ENCODE results near the gene TTYH2. TPM values are rescaled to one million over a fixed set of nuclear protein-coding genes. Genes with fewer than 3 reads are reported as not detected.
A peak's percentile ranks its signal among the peaks of the same experiment; 100 is the strongest.

TTYH2 gene
- total RNA-seq, 1 experiment from 2014 or later = 4.5 TPM

DNA sequence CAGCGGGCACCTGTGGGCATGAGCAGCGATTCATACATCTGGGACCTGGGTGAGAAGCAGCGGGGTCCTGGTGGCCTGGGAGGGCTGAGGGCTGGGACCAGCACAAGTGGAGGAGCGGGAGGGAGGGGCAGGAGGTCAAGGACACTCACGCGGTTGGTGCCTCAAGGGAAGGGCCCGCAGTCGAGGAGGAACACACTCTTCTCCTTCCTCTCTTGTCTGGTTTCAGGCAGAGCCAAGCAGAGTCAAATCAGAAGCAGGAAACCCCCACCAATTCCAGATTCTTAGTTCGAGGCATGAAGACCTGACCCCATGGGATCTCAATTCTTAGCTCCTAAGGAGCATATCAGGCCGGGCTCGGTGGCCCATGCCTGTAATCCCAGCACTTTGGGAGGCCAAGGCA is 76.3 kb downstream of the TTYH2 start (continued):
- TF ChIP-seq NFE2L1 (CRISPR knock-in tag; IDR thresholded peaks at IDR 0.05) (no peak), GRHL2 (CRISPR knock-in tag; IDR thresholded peaks at IDR 0.05; ENCODE audit: insufficient replicate concordance, severe bottlenecking) (no peak), ZNF219 (CRISPR knock-in tag; IDR thresholded peaks at IDR 0.05; ENCODE audit: borderline replicate concordance) (no peak), ARID4B (CRISPR knock-in tag; IDR thresholded peaks at IDR 0.05; ENCODE audit: borderline replicate concordance) (no peak), FOXK1 (CRISPR knock-in tag; IDR thresholded peaks at IDR 0.05) (no peak), NR3C1 (CRISPR knock-in tag; conservative IDR thresholded peaks at IDR 0.05; ENCODE audit: low read depth) (no peak), ATF3 (CRISPR knock-in tag; conservative IDR thresholded peaks at IDR 0.05) (no peak), ZNF138 (CRISPR knock-in tag; conservative IDR thresholded peaks at IDR 0.05) (no peak), ZNF416 (CRISPR knock-in tag; IDR thresholded peaks at IDR 0.05) (no peak), SMAD3 (CRISPR knock-in tag; IDR thresholded peaks at IDR 0.05; ENCODE audit: borderline replicate concordance) (no peak), NFATC4 (CRISPR knock-in tag; IDR thresholded peaks at IDR 0.05) (no peak), ZNF263 (CRISPR knock-in tag; IDR thresholded peaks at IDR 0.05; ENCODE audit: low read depth) (no peak), ZBTB43 (CRISPR knock-in tag; IDR thresholded peaks at IDR 0.05) (no peak), HMGA2 (CRISPR knock-in tag; IDR thresholded peaks at IDR 0.05) (no peak)
- TF ChIP-seq, protein P1, sequence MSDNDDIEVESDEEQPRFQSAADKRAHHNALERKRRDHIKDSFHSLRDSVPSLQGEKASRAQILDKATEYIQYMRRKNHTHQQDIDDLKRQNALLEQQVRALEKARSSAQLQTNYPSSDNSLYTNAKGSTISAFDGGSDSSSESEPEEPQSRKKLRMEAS (CRISPR knock-in tag; IDR thresholded peaks at IDR 0.05) = no peak

DNA sequence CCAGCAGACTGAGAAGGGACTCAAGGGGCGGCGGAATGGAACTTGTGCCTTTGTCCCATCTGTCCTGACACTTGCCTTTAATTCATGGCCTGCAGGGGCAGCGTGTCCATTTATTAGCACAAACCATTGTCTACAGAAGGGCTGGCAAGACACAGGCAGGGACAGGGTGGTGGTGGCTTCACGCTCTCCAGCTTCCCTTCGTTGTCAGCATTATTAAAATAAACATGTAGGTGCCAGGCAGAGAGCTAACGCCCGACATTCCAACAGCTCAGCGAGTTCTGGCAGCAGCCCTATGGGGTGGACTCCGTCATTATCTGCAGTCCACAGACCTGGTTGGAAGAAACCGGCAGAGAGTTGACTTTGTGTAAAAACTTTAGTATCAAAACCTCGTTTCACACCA is 77.0 kb downstream of the TTYH2 start:
- ChIA-PET CTCF (interaction anchor here (1.2 to 1.6 kb wide), 2 partner anchors 11 to 71 kb away, joined by 3 to 5 read pairs; partner anchors contain the start of gene BTBD17), POLR2A (no interaction called here)
- Mint-ChIP-seq H3K27me3 (ENCODE audit: low read depth) (no peaks in the 10 kb centered on the region; the same call in 1 of the 2 replicates), H3K9me3 (peaks cover 4% of the 10 kb centered on the region), H3K4me3 (no peak overlapping the region), H3K4me1 (peaks cover under 1% of the 10 kb centered on the region; the same call in 1 of the 2 replicates), H3K36me3 (no peaks in the 10 kb centered on the region), H3K27ac (no peak overlapping the region)
- TF ChIP-seq GTF2I (CRISPR knock-in tag; conservative IDR thresholded peaks at IDR 0.05) = no peak
- ATAC-seq = peak; percentile 32; the same call in 1 of the 2 replicates
- DNase-seq (ENCODE audit: low spot score) = no peak

DNA sequence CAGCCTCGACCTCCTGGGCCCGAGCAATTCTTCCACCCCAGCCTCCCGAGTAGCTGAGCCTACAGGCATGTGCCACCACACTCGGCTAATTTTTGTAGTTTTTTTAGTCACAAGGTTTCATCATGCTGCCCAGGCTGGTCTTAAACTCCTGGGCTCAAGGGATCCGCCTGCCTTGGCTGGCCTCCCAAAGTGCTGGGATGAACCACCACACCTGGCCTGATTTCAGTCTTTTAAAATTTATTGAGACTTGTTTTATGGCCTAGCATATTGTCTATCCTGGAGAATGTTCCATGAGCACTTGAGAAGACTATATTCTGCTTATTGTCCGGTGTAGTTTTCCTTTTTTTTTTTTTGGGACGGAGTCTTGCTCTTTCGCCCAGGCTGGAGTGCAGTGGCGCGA is 79.1 kb downstream of the TTYH2 start:
- ChIA-PET POLR2A (no interaction called here), CTCF (interaction anchor here (0.9 kb wide), 1 partner anchor 10 kb away, joined by 5 read pairs; no protein-coding TSS in a partner anchor)
- H3K9me3 Mint-ChIP-seq = peaks cover 4% of the 10 kb centered on the region
- no peaks in the 10 kb centered on the region for H3K4me1 Mint-ChIP-seq
- no peaks in the 10 kb centered on the region for H3K27me3 Mint-ChIP-seq (ENCODE audit: low read depth)
- no peaks in the 10 kb centered on the region for H3K36me3 Mint-ChIP-seq
- no peak overlapping the region for H3K4me3 Mint-ChIP-seq
- no peak for ATAC-seq
- no peak for DNase-seq (ENCODE audit: low spot score)
- no peak overlapping the region for H3K27ac Mint-ChIP-seq
- TF ChIP-seq MXD4 (CRISPR knock-in tag; IDR thresholded peaks at IDR 0.05; ENCODE audit: borderline replicate concordance) (no peak), GABPB1 (CRISPR knock-in tag; IDR thresholded peaks at IDR 0.05) (no peak), ERG (CRISPR knock-in tag; IDR thresholded peaks at IDR 0.05) (no peak), NR1H2 (CRISPR knock-in tag; IDR thresholded peaks at IDR 0.05) (no peak), ESRRA (CRISPR knock-in tag; IDR thresholded peaks at IDR 0.05; ENCODE audit: borderline replicate concordance) (no peak), ZMAT4 (CRISPR knock-in tag; IDR thresholded peaks at IDR 0.05) (no peak)
- TF ChIP-seq, protein P2, sequence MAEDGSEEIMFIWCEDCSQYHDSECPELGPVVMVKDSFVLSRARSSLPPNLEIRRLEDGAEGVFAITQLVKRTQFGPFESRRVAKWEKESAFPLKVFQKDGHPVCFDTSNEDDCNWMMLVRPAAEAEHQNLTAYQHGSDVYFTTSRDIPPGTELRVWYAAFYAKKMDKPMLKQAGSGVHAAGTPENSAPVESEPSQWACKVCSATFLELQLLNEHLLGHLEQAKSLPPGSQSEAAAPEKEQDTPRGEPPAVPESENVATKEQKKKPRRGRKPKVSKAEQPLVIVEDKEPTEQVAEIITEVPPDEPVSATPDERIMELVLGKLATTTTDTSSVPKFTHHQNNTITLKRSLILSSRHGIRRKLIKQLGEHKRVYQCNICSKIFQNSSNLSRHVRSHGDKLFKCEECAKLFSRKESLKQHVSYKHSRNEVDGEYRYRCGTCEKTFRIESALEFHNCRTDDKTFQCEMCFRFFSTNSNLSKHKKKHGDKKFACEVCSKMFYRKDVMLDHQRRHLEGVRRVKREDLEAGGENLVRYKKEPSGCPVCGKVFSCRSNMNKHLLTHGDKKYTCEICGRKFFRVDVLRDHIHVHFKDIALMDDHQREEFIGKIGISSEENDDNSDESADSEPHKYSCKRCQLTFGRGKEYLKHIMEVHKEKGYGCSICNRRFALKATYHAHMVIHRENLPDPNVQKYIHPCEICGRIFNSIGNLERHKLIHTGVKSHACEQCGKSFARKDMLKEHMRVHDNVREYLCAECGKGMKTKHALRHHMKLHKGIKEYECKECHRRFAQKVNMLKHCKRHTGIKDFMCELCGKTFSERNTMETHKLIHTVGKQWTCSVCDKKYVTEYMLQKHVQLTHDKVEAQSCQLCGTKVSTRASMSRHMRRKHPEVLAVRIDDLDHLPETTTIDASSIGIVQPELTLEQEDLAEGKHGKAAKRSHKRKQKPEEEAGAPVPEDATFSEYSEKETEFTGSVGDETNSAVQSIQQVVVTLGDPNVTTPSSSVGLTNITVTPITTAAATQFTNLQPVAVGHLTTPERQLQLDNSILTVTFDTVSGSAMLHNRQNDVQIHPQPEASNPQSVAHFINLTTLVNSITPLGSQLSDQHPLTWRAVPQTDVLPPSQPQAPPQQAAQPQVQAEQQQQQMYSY (CRISPR knock-in tag; IDR thresholded peaks at IDR 0.05) = no peak

Measured in WTC11 (cell line).